Neutrophil (primary cell): Measurements from ENCODE around the gene EIF5AL1.

Experiments used
- H3K27ac ChIP-seq: fragments of 200-600 bp; sonication (generic); 2 replicates; pipeline ENCODE4 v1.5.1; 2016; ENCODE audit warnings: mild to moderate bottlenecking, moderate library complexity
- H3K27me3 ChIP-seq: fragments of 200-600 bp; sonication (generic); 2 replicates; pipeline ENCODE4 v1.6.0; 2016; ENCODE audit warnings: mild to moderate bottlenecking
- H3K36me3 ChIP-seq: fragments of 200-600 bp; sonication (generic); 2 replicates; pipeline ENCODE4 v1.5.1; 2017
- H3K4me1 ChIP-seq, 2 experiments: fragments of 200-600 bp in 1 of 2; sonication (generic) in 1 of 2; 1 replicate in 1 of 2; 2 replicates in 1 of 2; pipeline versions ENCODE4 v1.5.1 to v1.6.1; 2013 to 2016; ENCODE audit warnings: low read depth in 1 of 2, low read length in 1 of 2, mild to moderate bottlenecking in 1 of 2, moderate library complexity in 1 of 2; ENCODE audit not compliant: control insufficient read depth in 1 of 2, insufficient read depth in 1 of 2
- H3K4me3 ChIP-seq, 2 experiments: fragments of 200-600 bp in 1 of 2; sonication (generic) in 1 of 2; 1 replicate in 1 of 2; 2 replicates in 1 of 2; pipeline ENCODE4 v1.5.1; 2013 to 2016; ENCODE audit warnings: low read depth in 1 of 2, low read length in 1 of 2, mild to moderate bottlenecking in 1 of 2, moderate library complexity in 1 of 2
- H3K9me3 ChIP-seq: fragments of 200-600 bp; sonication (generic); 2 replicates; pipeline ENCODE4 v1.5.1; 2016
- TF ChIP-seq, protein P1 (sequence below): fragments of 200-600 bp; sonication (generic); IDR thresholded peaks from 2 replicates; pipeline ENCODE4 v1.5.1; 2016; ENCODE audit warnings: antibody characterized with exemption

Gene EIF5AL1

DNA sequence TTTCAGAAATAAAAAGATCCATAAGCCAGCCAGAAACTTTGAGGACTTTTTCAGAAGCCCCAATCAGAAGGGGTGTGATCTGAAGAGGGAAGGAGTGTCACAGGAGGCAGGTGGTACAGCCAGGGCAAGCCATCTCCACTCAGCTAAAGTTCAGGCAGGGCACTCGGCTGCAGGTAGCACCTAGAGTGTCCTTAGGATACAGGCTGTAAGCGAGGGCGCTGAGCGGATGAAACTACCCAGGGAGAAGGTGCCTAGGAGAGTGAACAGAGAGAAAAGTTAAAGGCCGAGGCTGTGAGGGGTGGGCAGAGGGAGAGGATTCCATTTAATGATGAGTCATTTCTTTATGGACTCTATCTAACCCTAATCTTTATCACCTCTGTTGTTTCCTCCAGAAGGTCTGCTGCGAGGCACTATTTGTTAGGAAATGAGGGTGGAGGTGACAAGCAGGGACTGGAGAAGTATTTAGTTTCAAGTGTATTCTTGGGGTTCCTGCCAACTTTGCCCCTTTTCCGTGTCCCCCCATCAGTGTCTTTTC, 37.1 kb upstream of the EIF5AL1 start:
- H3K36me3 ChIP-seq = no peaks in the 10 kb centered on the region
- TF ChIP-seq, protein P1, sequence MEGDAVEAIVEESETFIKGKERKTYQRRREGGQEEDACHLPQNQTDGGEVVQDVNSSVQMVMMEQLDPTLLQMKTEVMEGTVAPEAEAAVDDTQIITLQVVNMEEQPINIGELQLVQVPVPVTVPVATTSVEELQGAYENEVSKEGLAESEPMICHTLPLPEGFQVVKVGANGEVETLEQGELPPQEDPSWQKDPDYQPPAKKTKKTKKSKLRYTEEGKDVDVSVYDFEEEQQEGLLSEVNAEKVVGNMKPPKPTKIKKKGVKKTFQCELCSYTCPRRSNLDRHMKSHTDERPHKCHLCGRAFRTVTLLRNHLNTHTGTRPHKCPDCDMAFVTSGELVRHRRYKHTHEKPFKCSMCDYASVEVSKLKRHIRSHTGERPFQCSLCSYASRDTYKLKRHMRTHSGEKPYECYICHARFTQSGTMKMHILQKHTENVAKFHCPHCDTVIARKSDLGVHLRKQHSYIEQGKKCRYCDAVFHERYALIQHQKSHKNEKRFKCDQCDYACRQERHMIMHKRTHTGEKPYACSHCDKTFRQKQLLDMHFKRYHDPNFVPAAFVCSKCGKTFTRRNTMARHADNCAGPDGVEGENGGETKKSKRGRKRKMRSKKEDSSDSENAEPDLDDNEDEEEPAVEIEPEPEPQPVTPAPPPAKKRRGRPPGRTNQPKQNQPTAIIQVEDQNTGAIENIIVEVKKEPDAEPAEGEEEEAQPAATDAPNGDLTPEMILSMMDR = no peak

DNA sequence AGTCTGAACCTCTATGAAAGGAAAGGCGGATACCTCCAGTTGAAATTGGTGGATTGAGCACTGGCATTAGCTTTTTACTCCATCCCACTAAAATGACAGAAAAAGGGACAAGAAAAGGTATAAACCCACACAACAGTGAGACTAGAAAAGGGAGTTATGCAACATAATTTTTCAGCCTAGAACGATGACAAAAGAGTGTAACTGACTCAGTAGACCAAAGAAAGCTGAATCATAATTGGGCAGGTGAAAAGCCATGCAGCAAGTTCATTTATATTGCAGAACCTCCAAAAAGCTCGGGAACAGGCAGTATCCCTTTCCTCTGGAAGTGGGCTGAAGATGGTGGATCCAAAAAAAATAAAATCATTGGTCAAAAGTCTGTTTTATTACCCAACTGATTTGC, 36.5 kb upstream of the EIF5AL1 start:
- Histone ChIP-seq H3K27ac (no peak overlapping the region), H3K27me3 (peaks cover 7% of the 10 kb centered on the region), H3K36me3 (no peaks in the 10 kb centered on the region), H3K4me1 (peaks cover 8 to 11% of the 10 kb centered on the region in 2 experiments), H3K9me3 (no peaks in the 10 kb centered on the region), H3K4me3 (no peak overlapping the region)
- TF ChIP-seq, protein P1 = no peak

More for the DNA sequence above, 37.1 kb upstream of the EIF5AL1 start:
- no peak overlapping the region for H3K4me3 ChIP-seq
- H3K27me3 ChIP-seq = peaks cover 2% of the 10 kb centered on the region
- H3K27ac ChIP-seq = no peak overlapping the region
- no peaks in the 10 kb centered on the region for H3K9me3 ChIP-seq
- peaks cover 8 to 11% of the 10 kb centered on the region in 2 experiments for H3K4me1 ChIP-seq

DNA sequence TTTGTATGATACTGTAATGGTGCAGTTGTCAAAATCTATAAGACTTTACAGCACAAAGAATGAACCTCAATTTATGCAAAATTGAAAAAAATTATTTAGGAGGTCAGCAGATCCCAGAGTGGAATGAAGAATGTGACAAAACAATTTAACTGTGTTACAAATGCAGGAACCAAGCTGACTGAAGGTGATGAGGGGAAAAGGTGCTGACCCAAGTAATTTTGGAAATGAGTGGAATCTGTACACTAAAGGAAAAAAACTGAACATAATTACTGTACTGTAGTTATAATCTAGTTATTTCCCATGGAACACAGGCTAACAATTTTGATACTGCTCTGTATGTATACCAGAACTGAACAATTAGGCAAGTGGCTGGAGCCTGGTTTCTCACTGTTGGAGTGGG, 35.7 kb upstream of the EIF5AL1 start:
- no peak overlapping the region for H3K4me3 ChIP-seq
- TF ChIP-seq, protein P1 = no peak
- peaks cover 8 to 11% of the 10 kb centered on the region in 2 experiments for H3K4me1 ChIP-seq

DNA sequence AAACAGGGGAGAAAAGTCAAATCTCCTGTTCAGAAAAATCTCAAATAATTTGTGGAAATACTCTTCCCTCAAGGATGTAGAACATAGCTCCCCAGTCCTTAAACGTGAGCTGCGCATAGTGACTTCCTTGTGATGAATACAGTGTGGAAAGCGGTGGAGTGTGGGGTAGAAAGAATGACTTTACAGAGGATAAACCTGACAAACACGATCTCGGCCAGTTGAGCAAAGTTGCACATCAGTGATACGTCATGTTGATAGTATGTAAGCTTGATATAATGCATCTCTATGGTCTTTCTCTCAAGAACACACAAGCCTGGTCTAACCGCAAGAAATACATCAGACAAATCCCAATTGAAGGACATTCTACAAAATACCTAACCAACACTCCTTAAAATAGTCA, 34.9 kb upstream of the EIF5AL1 start:
- Histone ChIP-seq H3K4me3 (no peak overlapping the region), H3K27me3 (peaks cover 16% of the 10 kb centered on the region), H3K4me1 (peaks cover 8 to 11% of the 10 kb centered on the region in 2 experiments), H3K9me3 (no peaks in the 10 kb centered on the region), H3K36me3 (no peaks in the 10 kb centered on the region), H3K27ac (no peak overlapping the region)
- TF ChIP-seq, protein P1 = no peak

More for the DNA sequence above, 35.7 kb upstream of the EIF5AL1 start:
- H3K27ac ChIP-seq = no peak overlapping the region
- no peaks in the 10 kb centered on the region for H3K9me3 ChIP-seq
- no peaks in the 10 kb centered on the region for H3K36me3 ChIP-seq
- H3K27me3 ChIP-seq = peaks cover 8% of the 10 kb centered on the region

DNA sequence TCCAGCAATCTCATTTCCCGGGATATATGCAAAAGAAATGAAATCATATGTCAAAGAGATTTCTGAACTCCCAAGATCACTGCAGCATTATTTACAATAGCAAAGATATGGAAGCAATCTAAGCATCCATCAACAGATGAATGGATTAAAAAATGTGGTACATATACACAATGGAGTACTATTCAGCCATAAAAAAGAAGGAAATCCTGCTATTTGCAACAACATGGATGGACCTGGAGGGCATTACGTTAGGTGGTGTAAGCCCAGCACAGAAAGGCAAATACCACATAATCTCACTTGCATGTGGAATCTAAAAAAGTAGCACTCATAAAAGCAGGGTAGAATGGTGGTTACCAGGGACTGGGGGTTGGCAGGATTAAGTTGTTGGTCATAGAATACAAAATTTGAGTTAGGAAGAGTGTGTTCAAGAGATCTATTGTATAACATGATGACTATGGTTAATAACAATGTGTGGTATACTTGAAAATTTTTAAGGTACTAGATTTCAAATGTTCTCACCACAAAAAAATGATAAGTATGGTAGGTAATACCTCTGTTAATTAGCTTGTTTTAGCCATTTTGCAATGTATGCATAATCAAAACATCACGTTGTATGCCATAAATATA, 32.9 kb upstream of the EIF5AL1 start:
- Histone ChIP-seq H3K36me3 (no peaks in the 10 kb centered on the region), H3K4me3 (no peak overlapping the region), H3K9me3 (no peaks in the 10 kb centered on the region), H3K4me1 (no peaks in the 10 kb centered on the region), H3K27ac (no peak overlapping the region), H3K27me3 (peaks cover 33% of the 10 kb centered on the region)
- TF ChIP-seq, protein P1 = no peak
